A549 treated with AZD2906 at 1 μM for 4 hours (cell line): ENCODE data around the gene UBXN2A. TPM values are rescaled to one million over a fixed set of nuclear protein-coding genes. Genes with fewer than 3 reads are reported as not detected.

ENCODE experiments used
- total RNA-seq: library from RNA; stranded (reverse); fragments of 200-300 nt; extraction: Qiagen RNA extraction; gene quantifications from 5 replicates; pipeline ENCODE4 v1.2.3, GENCODE V29; 2022

The UBXN2A gene, protein sequence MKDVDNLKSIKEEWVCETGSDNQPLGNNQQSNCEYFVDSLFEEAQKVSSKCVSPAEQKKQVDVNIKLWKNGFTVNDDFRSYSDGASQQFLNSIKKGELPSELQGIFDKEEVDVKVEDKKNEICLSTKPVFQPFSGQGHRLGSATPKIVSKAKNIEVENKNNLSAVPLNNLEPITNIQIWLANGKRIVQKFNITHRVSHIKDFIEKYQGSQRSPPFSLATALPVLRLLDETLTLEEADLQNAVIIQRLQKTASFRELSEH
- total RNA-seq = 19.4 to 23.5 TPM (median 21.1 TPM) in 5 replicates

DNA sequence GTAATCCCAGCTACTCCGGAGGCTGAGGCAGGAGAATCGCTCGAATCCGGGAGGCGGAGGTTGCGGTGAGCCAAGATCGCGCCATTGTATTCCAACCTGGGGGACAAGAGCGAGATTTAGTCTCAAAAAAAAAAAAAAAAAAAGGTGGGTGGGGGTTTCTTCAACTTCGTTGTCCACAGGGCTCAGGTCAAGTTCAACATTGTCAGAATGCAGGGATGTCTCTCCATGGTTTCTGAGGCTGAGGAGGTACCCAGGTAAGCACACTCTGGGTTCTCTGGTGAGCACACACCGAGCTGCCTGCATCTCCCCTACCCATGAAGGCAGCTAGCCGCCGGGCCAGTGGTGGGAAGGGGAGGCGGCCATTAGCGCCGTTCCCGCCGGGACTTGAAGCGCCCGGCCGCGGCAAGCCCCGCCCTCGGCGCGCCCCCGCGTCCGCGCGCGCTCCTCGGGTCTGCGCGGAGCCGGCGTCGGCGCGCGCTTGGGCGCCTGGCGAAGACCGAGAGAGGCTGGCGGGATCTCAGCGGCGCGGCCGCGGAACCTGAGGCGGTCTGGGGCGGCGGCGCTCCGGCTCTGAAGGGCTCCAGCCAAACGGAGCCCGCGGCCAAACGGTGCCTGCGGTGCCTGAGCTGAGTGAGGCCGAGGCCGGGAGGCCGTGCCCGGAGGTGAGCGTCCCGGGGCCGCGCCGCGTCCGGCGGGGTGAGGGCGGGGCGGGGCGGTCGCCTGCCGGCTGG, at the start of gene UBXN2A:
TSS of gene UBXN2A (plus strand) at position 477 of the 731 bp plus-strand sequence. CDS start 17,852 bp downstream, outside the sequence.

DNA sequence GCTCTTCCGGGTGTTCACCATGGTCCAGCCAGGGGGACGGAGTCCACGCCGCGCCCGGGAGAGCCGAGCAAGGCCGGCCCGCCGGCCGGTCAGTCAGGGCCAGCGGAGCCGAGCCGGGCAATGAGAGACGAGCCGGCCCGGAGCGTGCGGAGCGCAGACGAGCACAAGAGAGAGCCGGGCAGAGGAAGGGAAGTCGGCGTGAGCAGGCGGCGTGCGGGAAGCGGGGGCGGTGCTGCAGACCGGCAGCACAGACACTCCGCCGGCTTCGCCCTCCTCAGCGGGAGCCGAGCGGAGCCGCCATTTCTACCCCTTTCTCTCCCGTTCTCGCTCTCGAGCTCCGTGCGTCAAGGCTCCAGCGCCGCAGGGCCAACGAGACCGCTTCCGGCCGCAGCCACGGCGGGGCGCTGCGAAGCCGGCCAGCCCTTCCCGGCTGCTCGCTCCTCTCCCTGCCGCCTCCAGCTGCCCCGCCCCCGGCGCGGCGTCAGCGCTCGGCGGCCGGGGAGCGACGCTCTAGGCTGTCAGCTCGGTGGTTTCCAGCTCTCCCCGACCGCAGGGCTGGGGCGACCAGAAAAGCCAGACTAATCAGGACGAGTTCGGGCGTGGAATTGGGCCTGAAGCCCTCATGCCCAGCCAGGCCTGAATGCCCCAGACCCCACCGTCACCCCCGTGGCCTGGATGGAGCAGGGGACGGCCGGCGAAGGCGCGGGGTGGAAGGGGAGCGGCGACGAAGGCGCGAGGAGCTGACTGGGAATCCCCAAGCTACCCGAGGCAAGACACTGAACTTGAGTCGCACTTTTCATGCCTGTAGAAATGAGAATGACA, 13.3 kb upstream of the UBXN2A start, which contains the start of gene ATAD2B:
TSS of gene ATAD2B (minus strand) at position 374 of the 822 bp plus-strand sequence. CDS start at position 21, 353 bp downstream.

DNA sequence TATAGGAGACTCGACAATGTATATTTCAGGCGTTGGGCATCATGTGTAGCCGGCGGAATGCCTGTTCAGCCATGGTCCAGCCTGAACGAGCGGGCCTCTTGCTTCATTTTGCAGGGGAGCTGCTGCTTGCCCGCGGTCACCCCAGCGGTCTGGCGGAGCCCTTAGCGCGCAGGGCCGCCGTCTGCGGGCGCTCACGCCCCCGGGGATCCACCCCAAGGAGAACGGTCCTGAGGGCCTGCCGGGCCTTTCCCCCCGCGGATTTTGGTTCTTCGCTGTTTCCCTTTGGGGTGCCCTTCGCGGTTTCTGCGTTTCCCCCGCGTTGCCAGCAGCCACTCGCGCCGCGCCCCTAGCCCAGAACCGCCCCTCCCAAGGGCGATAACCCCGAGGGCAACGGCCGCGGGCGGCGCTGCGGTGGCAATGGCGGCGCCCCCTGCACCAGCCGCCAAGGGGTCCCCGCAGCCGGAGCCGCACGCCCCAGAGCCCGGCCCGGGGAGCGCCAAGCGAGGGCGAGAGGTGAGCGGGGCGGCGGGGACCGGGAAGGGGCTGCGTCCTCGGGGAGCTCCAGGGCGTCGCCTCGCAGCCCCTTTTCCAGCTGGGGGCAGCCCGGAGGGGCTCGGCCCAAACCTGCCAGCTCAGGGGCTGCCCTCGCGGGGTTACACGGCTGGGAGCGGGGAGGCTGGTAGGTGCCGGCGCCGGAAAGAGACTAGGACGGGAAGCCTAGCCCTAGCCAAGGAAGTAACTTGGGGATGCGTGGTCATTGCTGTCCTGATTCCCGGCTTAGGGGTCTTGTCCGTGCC, 69.6 kb downstream of the UBXN2A start, which contains the start of gene MFSD2B:
TSS of gene MFSD2B (plus strand) at position 406 of the 797 bp plus-strand sequence. CDS start at position 418, 12 bp downstream.

DNA sequence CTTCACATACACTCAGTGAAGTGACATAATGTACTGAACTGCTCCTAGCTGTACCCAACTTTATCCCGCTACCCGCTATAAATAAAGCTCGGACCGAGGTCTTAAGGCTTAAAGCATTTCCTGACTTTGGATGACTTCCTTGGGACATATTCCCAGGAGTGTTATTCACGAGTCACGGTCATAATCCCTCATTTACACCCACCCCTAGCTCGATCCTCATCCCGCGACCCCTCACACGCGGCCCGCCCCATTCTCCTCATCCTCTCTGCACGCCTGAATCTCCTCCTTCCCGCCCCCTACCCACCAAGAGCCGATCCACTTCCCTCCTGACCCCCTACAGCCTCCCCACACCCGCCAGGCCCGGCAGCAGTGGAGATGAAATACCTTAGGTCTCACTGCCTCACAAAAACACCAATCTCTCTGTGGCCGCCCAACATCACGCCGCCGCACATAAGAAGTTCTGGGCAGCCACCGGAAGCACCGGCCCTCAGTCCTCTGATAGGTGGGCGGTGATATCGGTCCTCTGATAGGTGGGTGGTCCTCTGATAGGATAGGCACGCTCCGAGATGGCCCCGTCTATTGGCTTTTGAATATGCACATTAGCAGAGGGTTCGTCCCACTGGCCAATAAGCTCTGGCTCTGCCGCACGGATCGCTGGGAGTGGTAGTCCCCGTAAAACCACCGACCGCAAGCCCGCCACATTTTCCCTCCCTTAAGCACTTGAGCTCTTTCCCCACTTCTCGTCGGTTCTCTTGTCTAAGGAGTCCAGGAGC, 106.9 kb downstream of the UBXN2A start, which contains the start of gene WDCP:
TSS of gene WDCP (minus strand) at position 462 of the 773 bp plus-strand sequence. CDS start 7,897 bp downstream, outside the sequence.

DNA sequence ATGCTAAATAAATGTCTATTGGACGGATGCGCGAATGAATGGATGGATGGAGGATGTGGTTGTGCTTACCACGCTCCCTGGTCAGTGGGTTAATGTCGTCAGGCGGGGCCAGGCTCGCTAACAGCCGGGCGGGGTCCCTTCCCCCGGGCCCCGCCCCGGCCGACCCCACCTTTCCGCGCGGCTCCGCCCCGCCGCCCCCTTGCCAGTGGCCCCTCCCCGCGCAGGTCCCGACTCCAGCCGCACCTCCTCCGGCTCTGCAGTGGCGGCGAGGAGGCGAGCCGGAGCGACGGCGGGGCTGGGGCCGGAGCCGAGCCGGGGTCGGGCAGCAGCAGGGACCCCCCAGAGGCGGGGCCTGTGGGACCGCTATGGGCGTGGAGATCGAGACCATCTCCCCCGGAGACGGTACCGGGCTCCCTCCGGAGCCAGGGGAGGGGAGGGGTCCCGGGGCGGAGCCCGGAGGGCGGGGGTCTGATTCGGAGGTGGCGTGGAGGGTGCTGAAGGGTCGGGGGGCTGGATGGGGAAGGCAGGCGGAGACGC, 109.3 kb downstream of the UBXN2A start, which contains the start of gene FKBP1B:
TSS of gene FKBP1B (plus strand) at position 257 of the 537 bp plus-strand sequence. CDS start at position 366, 109 bp downstream.

Other genes starting within 250 kb of the UBXN2A start
- gene ATAD2B, start 13.3 kb upstream of the UBXN2A start, total RNA-seq = 5.6 to 7.8 TPM (median 7.2 TPM) in 5 replicates
- 0.42 to 0.79 TPM (median 0.56 TPM) in 5 replicates for gene MFSD2B, start 69.6 kb downstream of the UBXN2A start, total RNA-seq
- 12.6 to 14.4 TPM (median 14.2 TPM) in 5 replicates for gene WDCP, start 106.9 kb downstream of the UBXN2A start, total RNA-seq
- gene FKBP1B, start 109.3 kb downstream of the UBXN2A start, total RNA-seq = 11.5 to 12.2 TPM (median 11.8 TPM) in 5 replicates
- 164 to 189 TPM (median 169 TPM) in 5 replicates for gene SF3B6, start 135.9 kb downstream of the UBXN2A start, total RNA-seq
- gene TP53I3, start 144.4 kb downstream of the UBXN2A start, total RNA-seq = 277 to 312 TPM (median 280 TPM) in 5 replicates
- 1.4 to 2.5 TPM (median 1.7 TPM) in 5 replicates for gene PFN4, start 182.9 kb downstream of the UBXN2A start, total RNA-seq
- 0.92 to 2.1 TPM (median 1.8 TPM) in 5 replicates for gene FAM228B, start 183.0 kb downstream of the UBXN2A start, total RNA-seq
- not detected in 5 replicates for gene FAM228A, start 234.6 kb downstream of the UBXN2A start, total RNA-seq